H1 (cell line): Measurements from ENCODE around the gene HYAL4. TPM values are rescaled to one million over a fixed set of nuclear protein-coding genes. Genes with fewer than 3 reads are reported as not detected.

Source experiments
- CTCF ChIA-PET: fragments of 300-600 bp; sonication (Branson Sonifier 250); formaldehyde crosslinking; loops from one replicate; lab custom pipeline; 2021; ENCODE audit not compliant: partially characterized antibody; lab: Charles Lee
- POLR2A ChIA-PET: fragments of 300-600 bp; sonication (Branson Sonifier 250); formaldehyde crosslinking; loops from one replicate; lab custom pipeline; 2021; ENCODE audit warnings: inconsistent platforms; ENCODE audit not compliant: partially characterized antibody; lab: Charles Lee
- DNase-seq, 2 experiments: peaks; one replicate each; pipeline versions ENCODE4 v3.0.0 to v3.0.0-alpha.2; 2010 to 2022; ENCODE audit warnings: low spot score in 2 of 2, low read depth in 1 of 2, mixed read lengths in 1 of 2
- FAIRE-seq: peaks from 2 replicates; lab custom pipeline; 2011; peaks lifted over from hg19 to GRCh38; lab: Jason Lieb, UNC
- H2AFZ ChIP-seq: 2 replicates; pipeline ENCODE4 v1.8.1; 2012; ENCODE audit warnings: low read length, inconsistent platforms
- H2AK5ac ChIP-seq: 2 replicates; pipeline ENCODE4 v1.6.1; 2013; ENCODE audit warnings: low read depth, low read length
- H2BK120ac ChIP-seq: replicated peaks from 2 replicates; pipeline ENCODE3; 2013; ENCODE audit warnings: low read depth, low read length, inconsistent platforms
- H2BK12ac ChIP-seq: 2 replicates; pipeline ENCODE4 v1.6.1; 2013; ENCODE audit warnings: low read depth, low read length
- H2BK15ac ChIP-seq: 2 replicates; pipeline ENCODE4 v1.6.1; 2013; ENCODE audit warnings: low read length
- H2BK20ac ChIP-seq: 2 replicates; pipeline ENCODE4 v1.6.1; 2013; ENCODE audit warnings: low read length
- H2BK5ac ChIP-seq: 2 replicates; pipeline ENCODE4 v1.6.1; 2013; ENCODE audit warnings: low read depth, low read length
- H3K14ac ChIP-seq: 2 replicates; pipeline ENCODE4 v1.6.1; 2013; ENCODE audit warnings: inconsistent platforms; ENCODE audit not compliant: insufficient read length
- H3K18ac ChIP-seq: 2 replicates; pipeline ENCODE4 v1.6.1; 2013; ENCODE audit warnings: low read length; ENCODE audit errors: extremely low read depth
- H3K23ac ChIP-seq: 2 replicates; pipeline ENCODE4 v1.6.1; 2013; ENCODE audit warnings: inconsistent platforms; ENCODE audit not compliant: insufficient read length
- H3K23me2 ChIP-seq: 2 replicates; pipeline ENCODE4 v1.6.1; 2013; ENCODE audit warnings: low read depth, low read length
- H3K27ac ChIP-seq: 2 replicates; pipeline ENCODE4 v1.6.1; 2011; ENCODE audit warnings: low read depth, low read length, inconsistent platforms
- H3K27me3 ChIP-seq, 4 experiments: replicated peaks in 1 of 4; 1 replicate in 1 of 4; 2 replicates in 3 of 4; pipeline versions ENCODE4 v1.6.1 to v1.8.1; 2011 to 2013; ENCODE audit warnings: low read length in 3 of 4, mild to moderate bottlenecking in 3 of 4, inconsistent platforms in 2 of 4, mixed read lengths in 2 of 4, moderate library complexity in 1 of 4; ENCODE audit not compliant: control insufficient read depth in 3 of 4, insufficient read depth in 3 of 4; ENCODE audit errors: extremely low read depth in 1 of 4
- H3K36me3 ChIP-seq, 4 experiments: 2 replicates each; pipeline versions ENCODE4 v1.6.1 to v1.8.1; 2011 to 2013; ENCODE audit warnings: mild to moderate bottlenecking in 4 of 4, low read length in 3 of 4, moderate library complexity in 2 of 4, control low read depth in 1 of 4, inconsistent platforms in 1 of 4; ENCODE audit not compliant: insufficient read depth in 4 of 4, control insufficient read depth in 2 of 4
- H3K4ac ChIP-seq: replicated peaks from 2 replicates; pipeline ENCODE3; 2013; ENCODE audit warnings: low read length, low read depth, mixed read lengths, inconsistent platforms; ENCODE audit not compliant: insufficient read length
- H3K4me1 ChIP-seq, 4 experiments: replicated peaks in 1 of 4; 1 replicate in 1 of 4; 2 replicates in 3 of 4; pipeline versions ENCODE4 v1.6.1 to v1.8.1; 2011 to 2013; ENCODE audit warnings: low read length in 3 of 4, inconsistent platforms in 2 of 4, mixed read lengths in 1 of 4; ENCODE audit not compliant: insufficient read depth in 4 of 4, control insufficient read depth in 3 of 4
- H3K4me2 ChIP-seq, 2 experiments: 2 replicates each; pipeline versions ENCODE4 v1.6.1 to v1.8.1; 2011 to 2013; ENCODE audit warnings: low read depth in 2 of 2, low read length in 2 of 2, control low read depth in 1 of 2, inconsistent platforms in 1 of 2, mild to moderate bottlenecking in 1 of 2; ENCODE audit not compliant: insufficient read depth in 1 of 2
- H3K4me3 ChIP-seq, 4 experiments: fragments of 200-600, 300-600 bp in 1 of 4; sonication (generic), shearing (Covaris generic), sonication (Bioruptor Twin) in 1 of 4; 2 replicates each; pipeline versions ENCODE4 v1.5.1 to v1.8.1; 2011 to 2016; ENCODE audit warnings: low read length in 4 of 4, low read depth in 3 of 4, control low read depth in 2 of 4, inconsistent platforms in 2 of 4, mild to moderate bottlenecking in 2 of 4, mixed read lengths in 1 of 4, moderate library complexity in 1 of 4; ENCODE audit not compliant: insufficient read depth in 2 of 4; ENCODE audit errors: extremely low read depth in 1 of 4
- H3K56ac ChIP-seq: replicated peaks from 2 replicates; pipeline ENCODE3; 2013; ENCODE audit warnings: low read depth, mild to moderate bottlenecking, mixed read lengths, low read length, inconsistent platforms; ENCODE audit not compliant: insufficient read length
- H3K79me1 ChIP-seq: 2 replicates; pipeline ENCODE4 v1.6.1; 2013; ENCODE audit warnings: low read depth, low read length, control low read depth
- H3K79me2 ChIP-seq, 2 experiments: 2 replicates each; pipeline versions ENCODE4 v1.6.1 to v1.8.1; 2012 to 2013; ENCODE audit warnings: low read length in 2 of 2, mild to moderate bottlenecking in 2 of 2, inconsistent platforms in 1 of 2; ENCODE audit not compliant: insufficient read depth in 2 of 2, control insufficient read depth in 1 of 2
- H3K9ac ChIP-seq, 4 experiments: replicated peaks in 1 of 4; 1 replicate in 1 of 4; 2 replicates in 3 of 4; pipeline versions ENCODE4 v1.6.1 to v1.8.1; 2011 to 2013; ENCODE audit warnings: low read depth in 3 of 4, low read length in 3 of 4, control low read depth in 2 of 4, mild to moderate bottlenecking in 2 of 4, moderate library complexity in 2 of 4, inconsistent platforms in 1 of 4; ENCODE audit errors: extremely low read depth in 1 of 4
- H3K9me3 ChIP-seq, 2 experiments: 2 replicates each; pipeline versions ENCODE4 v1.6.1 to v1.8.1; 2012 to 2013; ENCODE audit warnings: mild to moderate bottlenecking in 2 of 2, moderate library complexity in 2 of 2, control low read depth in 1 of 2, inconsistent platforms in 1 of 2, low read depth in 1 of 2, low read length in 1 of 2, mixed read lengths in 1 of 2; ENCODE audit not compliant: insufficient read depth in 2 of 2
- H4K20me1 ChIP-seq, 2 experiments: replicated peaks in 1 of 2; 2 replicates each; pipeline versions ENCODE3 to v1.8.1; 2011 to 2013; ENCODE audit warnings: inconsistent platforms in 2 of 2, low read length in 2 of 2, mild to moderate bottlenecking in 1 of 2; ENCODE audit not compliant: insufficient read depth in 2 of 2, control insufficient read depth in 1 of 2
- H4K5ac ChIP-seq: 2 replicates; pipeline ENCODE4 v1.6.1; 2013; ENCODE audit warnings: low read length, low read depth, mixed read lengths, inconsistent platforms; ENCODE audit not compliant: insufficient read length
- H4K8ac ChIP-seq: 2 replicates; pipeline ENCODE4 v1.8.0; 2013; ENCODE audit warnings: mild to moderate bottlenecking, moderate library complexity, low read length, inconsistent platforms; ENCODE audit not compliant: insufficient read depth; ENCODE audit errors: extremely low read depth
- H4K91ac ChIP-seq: replicated peaks from 2 replicates; pipeline ENCODE3; 2013; ENCODE audit warnings: low read length, mixed read lengths, inconsistent platforms; ENCODE audit not compliant: insufficient read length
- CBX5 ChIP-seq: fragments of 300-800, 300-1000 bp; sonication (generic); IDR thresholded peaks from 2 replicates; pipeline ENCODE4 v1.7.1; 2016; ENCODE audit warnings: antibody characterized with exemption, low read length, low read depth
- EGR1 ChIP-seq: IDR thresholded peaks from 2 replicates; pipeline ENCODE4 v1.6.1; 2011; ENCODE audit warnings: low read depth, low read length, borderline replicate concordance
- EP300 ChIP-seq, 2 experiments: IDR thresholded peaks; 1 replicate in 1 of 2; 2 replicates in 1 of 2; pipeline ENCODE4 v1.6.1; 2011 to 2012; ENCODE audit warnings: low read depth in 2 of 2, low read length in 2 of 2, mild to moderate bottlenecking in 2 of 2, borderline replicate concordance in 1 of 2, inconsistent platforms in 1 of 2, moderate library complexity in 1 of 2
- EZH2 ChIP-seq: fragments of 200-600 bp; sonication (generic); IDR thresholded peaks from 2 replicates; pipeline ENCODE4 v1.7.1; 2012; ENCODE audit warnings: low read depth, mild to moderate bottlenecking, moderate library complexity, low read length, inconsistent platforms; ENCODE audit not compliant: severe bottlenecking
- GABPA ChIP-seq: IDR thresholded peaks from 2 replicates; pipeline ENCODE4 v1.6.1; 2011; ENCODE audit warnings: mild to moderate bottlenecking, low read length, moderate library complexity, borderline replicate concordance; ENCODE audit not compliant: insufficient read depth
- HDAC2 ChIP-seq, 2 experiments: fragments of 300-600 bp in 1 of 2; sonication (generic) in 1 of 2; IDR thresholded peaks; 2 replicates each; pipeline ENCODE4 v1.6.1; 2011 to 2012; ENCODE audit warnings: low read depth in 2 of 2, low read length in 2 of 2, mild to moderate bottlenecking in 2 of 2, moderate library complexity in 2 of 2, borderline replicate concordance in 1 of 2, inconsistent platforms in 1 of 2
- MAFK ChIP-seq: IDR thresholded peaks from 2 replicates; pipeline ENCODE4 v1.6.1; 2012; ENCODE audit warnings: low read depth, mild to moderate bottlenecking, improper control_type of control experiment, low read length
- TAF7 ChIP-seq: optimal IDR thresholded peaks from 2 replicates; pipeline ENCODE3; 2011; ENCODE audit warnings: low read depth, mild to moderate bottlenecking, inconsistent platforms, low read length, moderate library complexity, borderline replicate concordance
- WGBS, 2 experiments: shearing (Covaris generic) in 1 of 2; methylation state at CpG; one replicate each; pipeline versions ENCODE4 v1.1.6 to v1.1.7; 2013 to 2015; ENCODE audit warnings: low lambda C conversion rate in 2 of 2, mixed read lengths in 2 of 2, inconsistent platforms in 1 of 2, low coverage in 1 of 2, missing lambda C conversion rate in 1 of 2; ENCODE audit not compliant: insufficient replicate concordance in 2 of 2, insufficient coverage in 1 of 2, insufficient read length in 1 of 2; ENCODE audit errors: extremely low coverage in 1 of 2, missing lambda C conversion rate in 1 of 2; 5-methylcytosine and 5-hydroxymethylcytosine counted together
- polyA plus RNA-seq, 7 experiments: library from polyadenylated mRNA; depleted of rRNA in 3 of 7; stranded (reverse) in 5 of 7; unstranded in 2 of 7; fragments of >200 nt in 5 of 7; fragments of 200-250 nt in 2 of 7; gene quantifications; 1 replicate in 5 of 7; 2 replicates in 1 of 7; 4 replicates in 1 of 7; pipeline versions ENCODE4 v1.2.1 to v1.2.3, GENCODE V29; 2011 to 2013; ENCODE audit warnings: missing spikeins in 2 of 7, mixed read lengths in 2 of 7
- total RNA-seq: library from RNA; stranded (reverse); fragmentation: NEBNext Ultra II Directional; extraction: Animal tissue kit (Norgen Biotek cat#: 25700); gene quantifications from 2 replicates; pipeline ENCODE4 v1.2.1, GENCODE V29; 2021
- TF ChIP-seq, protein P1 (sequence below): IDR thresholded peaks from 2 replicates; pipeline ENCODE4 v1.6.1; 2012; ENCODE audit warnings: low read length, inconsistent platforms

Gene HYAL4
- total and polyA plus RNA-seq, 2 of the 8 experiments (the other 6 are each of a cell fraction or from before 2014, with no cell fraction given) = not detected

GRCh38 chr7:123879628-123880027 is 34.7 kb downstream of the HYAL4 start:
- Histone ChIP-seq H3K18ac (no peak overlapping the region), H3K4me1 (no peaks in the 10 kb centered on the region), H4K20me1 (no peaks in the 10 kb centered on the region), H4K8ac (no peak overlapping the region), H3K36me3 (no peaks in the 10 kb centered on the region), H3K4me2 (no peak overlapping the region), H3K27ac (no peak overlapping the region), H3K79me2 (no peaks in the 10 kb centered on the region), H4K5ac (no peak overlapping the region), H3K27me3 (no peaks in the 10 kb centered on the region), H3K4me3 (no peak overlapping the region), H3K23ac (no peak overlapping the region), H3K79me1 (no peaks in the 10 kb centered on the region), H2BK15ac (no peak overlapping the region), H3K9ac (no peak overlapping the region), H3K56ac (no peak overlapping the region), H3K14ac (no peak overlapping the region), H3K4ac (no peak overlapping the region), H2BK5ac (no peak overlapping the region), H2AK5ac (no peak overlapping the region), H2BK120ac (no peak overlapping the region), H2BK20ac (no peak overlapping the region), H3K9me3 (no peaks in the 10 kb centered on the region), H2AFZ (no peak overlapping the region), H4K91ac (no peak overlapping the region), H2BK12ac (no peak overlapping the region), H3K23me2 (no peaks in the 10 kb centered on the region)
- 92% methylated on average over 4 of the region's 4 CpGs; no CpG with 5 or more reads in 1 of the 2 experiments for WGBS, 2 experiments
- ChIA-PET POLR2A (no interaction called here), CTCF (interaction anchor here (1.0 to 1.9 kb wide), 5 partner anchors 9 to 243 kb away, joined by 3 to 8 read pairs (median 4); no protein-coding TSS in a partner anchor)
- no peak for FAIRE-seq
- DNase-seq = no peak
- TF ChIP-seq EGR1 (no peak), TAF7 (no peak), EZH2 (no peak), GABPA (no peak), EP300 (IDR thresholded peaks at IDR 0.05; ENCODE audit: borderline replicate concordance in 1 of 2, low read depth in 2 of 2, low read length in 2 of 2) (no peak), HDAC2 (IDR thresholded peaks at IDR 0.05; ENCODE audit: borderline replicate concordance in 1 of 2, low read depth in 2 of 2, low read length in 2 of 2) (no peak), CBX5 (no peak), MAFK (no peak)
- TF ChIP-seq, protein P1, sequence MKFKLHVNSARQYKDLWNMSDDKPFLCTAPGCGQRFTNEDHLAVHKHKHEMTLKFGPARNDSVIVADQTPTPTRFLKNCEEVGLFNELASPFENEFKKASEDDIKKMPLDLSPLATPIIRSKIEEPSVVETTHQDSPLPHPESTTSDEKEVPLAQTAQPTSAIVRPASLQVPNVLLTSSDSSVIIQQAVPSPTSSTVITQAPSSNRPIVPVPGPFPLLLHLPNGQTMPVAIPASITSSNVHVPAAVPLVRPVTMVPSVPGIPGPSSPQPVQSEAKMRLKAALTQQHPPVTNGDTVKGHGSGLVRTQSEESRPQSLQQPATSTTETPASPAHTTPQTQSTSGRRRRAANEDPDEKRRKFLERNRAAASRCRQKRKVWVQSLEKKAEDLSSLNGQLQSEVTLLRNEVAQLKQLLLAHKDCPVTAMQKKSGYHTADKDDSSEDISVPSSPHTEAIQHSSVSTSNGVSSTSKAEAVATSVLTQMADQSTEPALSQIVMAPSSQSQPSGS = no peak
